Liver (tissue), 3 donors: ENCODE results near the gene DHX16.

ENCODE experiments used
- GABPA ChIP-seq, 2 donors: IDR thresholded peaks in 1 of 2; conservative IDR thresholded peaks in 1 of 2; 2 replicates each; pipeline ENCODE4 v1.6.1; 2016; ENCODE audit warnings: antibody characterized with exemption in 2 of 2, mild to moderate bottlenecking in 1 of 2, moderate library complexity in 1 of 2
- RAD21 ChIP-seq, 2 donors: IDR thresholded peaks; 2 replicates each; pipeline ENCODE4 v1.6.1; 2016; ENCODE audit warnings: antibody characterized with exemption in 2 of 2, mild to moderate bottlenecking in 2 of 2
- RXRA ChIP-seq, 2 donors: IDR thresholded peaks; 2 replicates each; pipeline ENCODE4 v1.6.1; 2017 to 2018; ENCODE audit warnings: antibody characterized with exemption in 2 of 2, mild to moderate bottlenecking in 1 of 2
- SP1 ChIP-seq: IDR thresholded peaks from 2 replicates; pipeline ENCODE4 v1.6.1; 2018; ENCODE audit warnings: antibody characterized with exemption, mild to moderate bottlenecking
- TAF1 ChIP-seq: conservative IDR thresholded peaks from 2 replicates; pipeline ENCODE4 v1.6.1; 2016; ENCODE audit warnings: antibody characterized with exemption, mild to moderate bottlenecking
- TF ChIP-seq, protein P1 (sequence below): fragments of 150-350 bp; IDR thresholded peaks from 2 replicates; pipeline ENCODE4 v1.5.1; 2017; ENCODE audit warnings: improper control_type of control experiment, low read depth, low read length; ENCODE audit not compliant: missing input control
- TF ChIP-seq, protein P2 (sequence below): IDR thresholded peaks from 2 replicates; pipeline ENCODE4 v1.6.1; 2016; ENCODE audit warnings: antibody characterized with exemption
- donor health status: healthy.
- donor health status: healthy.

DNA sequence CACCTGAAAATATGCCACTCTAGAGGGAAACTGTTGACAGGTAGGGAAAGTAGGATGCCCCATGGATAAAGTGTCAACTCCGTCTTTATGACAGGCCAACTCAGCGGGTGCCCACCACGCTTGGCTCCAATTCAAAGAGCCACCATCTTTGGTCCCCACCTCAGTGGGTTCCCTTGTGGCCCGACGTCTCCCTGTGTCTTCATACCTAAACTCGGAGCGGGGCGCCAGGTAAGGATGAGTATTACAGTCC lies 44.0 kb upstream of the DHX16 start:
- TF ChIP-seq SP1 (no peak), TAF1 (no peak), RXRA (IDR thresholded peaks at IDR 0.05) (no peak), RAD21 (IDR thresholded peaks at IDR 0.05) (no peak), GABPA (IDR thresholded peaks at IDR 0.05 in 1 of 2, conservative IDR thresholded peaks at IDR 0.05 in 1 of 2) (no peak)
- TF ChIP-seq, protein P1, sequence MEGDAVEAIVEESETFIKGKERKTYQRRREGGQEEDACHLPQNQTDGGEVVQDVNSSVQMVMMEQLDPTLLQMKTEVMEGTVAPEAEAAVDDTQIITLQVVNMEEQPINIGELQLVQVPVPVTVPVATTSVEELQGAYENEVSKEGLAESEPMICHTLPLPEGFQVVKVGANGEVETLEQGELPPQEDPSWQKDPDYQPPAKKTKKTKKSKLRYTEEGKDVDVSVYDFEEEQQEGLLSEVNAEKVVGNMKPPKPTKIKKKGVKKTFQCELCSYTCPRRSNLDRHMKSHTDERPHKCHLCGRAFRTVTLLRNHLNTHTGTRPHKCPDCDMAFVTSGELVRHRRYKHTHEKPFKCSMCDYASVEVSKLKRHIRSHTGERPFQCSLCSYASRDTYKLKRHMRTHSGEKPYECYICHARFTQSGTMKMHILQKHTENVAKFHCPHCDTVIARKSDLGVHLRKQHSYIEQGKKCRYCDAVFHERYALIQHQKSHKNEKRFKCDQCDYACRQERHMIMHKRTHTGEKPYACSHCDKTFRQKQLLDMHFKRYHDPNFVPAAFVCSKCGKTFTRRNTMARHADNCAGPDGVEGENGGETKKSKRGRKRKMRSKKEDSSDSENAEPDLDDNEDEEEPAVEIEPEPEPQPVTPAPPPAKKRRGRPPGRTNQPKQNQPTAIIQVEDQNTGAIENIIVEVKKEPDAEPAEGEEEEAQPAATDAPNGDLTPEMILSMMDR = no peak
- TF ChIP-seq, protein P2, sequence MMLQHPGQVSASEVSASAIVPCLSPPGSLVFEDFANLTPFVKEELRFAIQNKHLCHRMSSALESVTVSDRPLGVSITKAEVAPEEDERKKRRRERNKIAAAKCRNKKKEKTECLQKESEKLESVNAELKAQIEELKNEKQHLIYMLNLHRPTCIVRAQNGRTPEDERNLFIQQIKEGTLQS = no peak
